ENCODE data around the gene LRRTM4.
"Not testable (repeated sequence)": the region's sequence is repeated elsewhere in the genome, so short reads cannot be mapped to it uniquely, and the experiment has no call there.

The LRRTM4 gene

DNA sequence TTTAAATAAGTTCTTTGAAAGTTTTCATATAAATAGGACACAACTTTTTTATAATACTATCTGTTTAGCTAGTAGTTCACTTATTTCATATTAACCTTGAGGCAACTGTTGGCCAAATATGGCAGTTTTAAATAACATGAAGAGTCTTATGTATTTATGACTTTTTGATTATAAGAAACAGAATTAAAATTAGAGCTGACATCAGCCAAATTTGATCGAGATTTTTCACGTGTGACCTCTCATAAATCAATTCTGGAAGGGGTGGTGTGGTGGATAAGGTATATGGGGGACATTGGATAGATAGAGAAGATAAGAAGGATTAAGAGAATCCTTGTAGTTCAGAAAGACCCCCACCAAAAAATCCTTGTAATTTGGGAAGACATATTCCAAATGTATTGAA lies 776.6 kb downstream of the LRRTM4 start:
- DNase-seq (ENCODE audit: low spot score) = no peak

DNA sequence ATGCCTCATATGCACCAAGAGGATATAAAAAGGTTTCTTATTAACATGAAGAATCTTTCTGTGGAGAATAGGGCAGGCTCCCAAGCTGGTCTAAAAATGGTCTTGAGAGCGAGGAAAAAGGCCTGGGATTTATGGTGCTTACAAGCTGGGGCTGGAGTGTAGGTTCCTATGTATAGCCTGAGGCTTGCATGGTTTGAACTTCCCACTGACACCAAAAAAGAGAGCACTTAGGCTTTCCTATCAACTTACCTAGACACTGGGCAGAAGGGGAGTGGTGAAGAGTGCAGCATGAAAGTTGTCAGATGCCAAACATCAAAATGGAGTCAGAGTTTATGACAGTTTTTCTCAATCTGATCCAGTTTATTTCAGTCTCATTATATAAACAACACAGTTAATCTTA lies 784.6 kb downstream of the LRRTM4 start:
- DNase-seq (ENCODE audit: low spot score) = no peak

DNA sequence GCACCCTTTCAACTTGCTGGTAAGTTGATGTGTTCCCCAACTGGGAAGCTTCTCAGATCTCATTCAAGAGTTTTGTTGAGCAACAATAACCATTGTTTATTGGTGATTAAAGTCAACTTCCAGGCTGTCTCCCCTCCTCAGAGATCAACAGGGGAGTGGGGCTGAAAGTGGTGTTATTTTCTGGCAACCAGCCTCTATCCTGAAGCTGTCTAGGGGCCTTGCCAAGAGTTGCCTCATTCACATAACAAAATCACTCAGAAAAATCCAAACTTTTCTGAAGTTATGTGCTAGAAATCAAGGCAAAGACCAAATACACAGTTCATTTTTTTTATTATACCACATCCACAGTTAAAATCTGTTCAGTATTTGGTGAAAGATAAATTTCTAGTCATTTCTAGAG lies 788.4 kb downstream of the LRRTM4 start:
- DNase-seq (ENCODE audit: low spot score) = no peak

DNA sequence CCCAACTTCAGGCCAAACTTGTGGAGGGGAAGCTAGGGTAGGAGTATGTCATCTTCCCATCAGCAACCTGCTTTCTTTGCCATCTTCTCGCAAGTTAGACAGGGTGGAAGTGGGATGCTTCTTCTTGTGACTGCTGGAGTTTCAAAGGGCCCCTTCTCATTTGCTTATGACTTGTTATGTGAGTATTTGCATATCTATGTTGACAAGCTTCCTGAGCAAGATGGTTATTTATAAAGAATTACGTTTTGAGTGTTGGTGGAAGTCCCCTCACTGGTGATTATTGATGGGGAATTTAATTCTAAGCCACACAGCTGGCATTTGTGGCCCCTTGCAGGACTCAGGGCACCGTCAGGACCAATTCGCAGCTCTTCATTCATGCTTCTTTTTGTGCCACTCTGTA lies 791.0 kb downstream of the LRRTM4 start:
- no peak for DNase-seq (ENCODE audit: low spot score)

DNA sequence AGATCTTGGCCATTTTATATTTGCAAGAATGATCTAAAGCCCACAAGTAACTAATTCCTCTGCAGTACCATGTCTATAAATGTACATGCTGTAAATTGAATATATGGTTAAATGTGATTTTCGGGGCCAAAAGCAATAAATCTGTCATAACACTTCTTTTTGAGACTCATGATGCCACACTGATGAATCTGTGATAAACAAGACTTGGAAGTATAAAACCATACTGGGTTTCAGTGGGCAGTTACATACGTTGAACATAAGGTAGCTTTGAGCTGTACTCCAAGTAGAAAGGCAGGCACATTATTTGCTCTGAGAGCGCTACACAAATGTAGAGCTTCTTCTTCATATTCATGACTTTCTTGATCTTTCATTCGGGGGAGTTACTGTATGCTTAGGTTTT lies 792.2 kb downstream of the LRRTM4 start:
- DNase-seq (ENCODE audit: low spot score) = no peak

DNA sequence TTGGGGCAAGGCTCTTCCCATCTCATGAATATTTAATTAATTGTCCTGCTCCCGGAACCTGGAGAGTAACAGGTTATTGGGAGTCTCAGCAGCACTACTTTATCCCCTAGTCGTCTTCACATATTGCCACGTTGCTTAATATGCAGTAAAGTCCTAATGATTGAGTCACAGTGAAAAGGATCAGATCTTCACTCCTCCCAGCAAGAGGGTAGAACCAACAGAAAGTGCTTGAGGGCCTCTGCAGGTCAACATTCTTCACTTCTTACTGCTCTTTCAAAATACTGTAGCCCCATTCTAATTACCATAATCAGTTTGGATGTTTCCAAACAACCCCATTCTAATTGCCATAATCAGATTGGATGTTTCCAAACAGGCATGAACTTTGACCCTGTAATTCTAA lies 801.0 kb downstream of the LRRTM4 start:
- DNase-seq (ENCODE audit: low spot score) = no peak

DNA sequence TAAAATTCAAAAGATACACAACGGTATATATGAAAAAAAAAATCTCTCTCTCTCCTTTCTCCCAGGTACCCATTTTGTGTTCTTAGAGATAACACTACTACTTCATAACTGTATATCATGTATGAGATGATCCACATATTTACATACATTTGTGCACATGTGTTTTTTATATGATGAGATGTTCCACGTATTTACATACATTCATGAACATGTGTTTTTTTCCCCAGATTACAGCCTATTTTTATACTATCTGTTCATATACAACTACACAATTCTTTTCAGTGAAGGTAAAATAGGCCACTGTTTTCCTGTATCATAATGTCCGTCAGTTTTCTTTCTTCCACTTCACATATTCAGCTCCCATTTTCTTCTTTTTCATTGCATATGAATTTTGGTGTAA lies 808.9 kb downstream of the LRRTM4 start:
- DNase-seq (ENCODE audit: low spot score) = no peak

DNA sequence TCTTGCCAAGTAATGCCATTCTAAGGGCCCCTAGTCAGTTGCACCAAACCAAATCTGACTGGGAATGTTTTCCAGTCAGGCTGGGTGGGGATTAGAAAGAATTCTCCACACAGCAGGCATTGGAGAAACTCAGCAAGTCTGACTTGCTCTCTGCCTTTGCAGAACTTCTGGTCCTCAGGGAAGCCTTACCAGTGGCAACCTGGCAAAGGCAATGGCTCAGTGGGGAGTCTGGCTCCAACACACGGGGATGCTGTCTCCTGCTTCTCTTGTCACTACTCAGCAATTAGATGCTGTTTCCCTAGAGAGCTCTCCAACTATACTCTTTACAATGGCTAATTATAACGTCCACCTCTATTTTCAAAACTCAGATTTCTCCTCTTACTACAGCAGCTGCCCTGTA lies 810.7 kb downstream of the LRRTM4 start:
- DNase-seq (ENCODE audit: low spot score) = no peak

DNA sequence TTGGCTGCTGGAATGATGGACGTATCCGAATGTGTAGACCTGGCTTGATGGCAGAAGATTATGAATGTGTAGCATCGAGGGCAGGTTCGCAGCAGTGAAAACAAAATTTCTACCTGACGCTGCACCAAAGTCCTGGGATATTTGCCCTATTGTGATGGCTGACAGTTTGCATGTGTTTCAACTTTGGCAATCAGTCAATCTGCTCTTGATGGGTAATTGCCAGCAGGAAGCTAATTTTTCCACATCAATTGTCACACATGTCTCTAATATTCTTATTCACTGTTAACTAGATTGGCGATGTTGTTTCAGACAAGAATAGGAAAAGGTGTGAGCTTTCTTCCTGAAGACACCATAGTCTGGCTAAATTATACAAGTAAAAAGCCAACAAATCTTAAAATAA lies 821.3 kb downstream of the LRRTM4 start:
- no peak for DNase-seq (ENCODE audit: low spot score)

DNA sequence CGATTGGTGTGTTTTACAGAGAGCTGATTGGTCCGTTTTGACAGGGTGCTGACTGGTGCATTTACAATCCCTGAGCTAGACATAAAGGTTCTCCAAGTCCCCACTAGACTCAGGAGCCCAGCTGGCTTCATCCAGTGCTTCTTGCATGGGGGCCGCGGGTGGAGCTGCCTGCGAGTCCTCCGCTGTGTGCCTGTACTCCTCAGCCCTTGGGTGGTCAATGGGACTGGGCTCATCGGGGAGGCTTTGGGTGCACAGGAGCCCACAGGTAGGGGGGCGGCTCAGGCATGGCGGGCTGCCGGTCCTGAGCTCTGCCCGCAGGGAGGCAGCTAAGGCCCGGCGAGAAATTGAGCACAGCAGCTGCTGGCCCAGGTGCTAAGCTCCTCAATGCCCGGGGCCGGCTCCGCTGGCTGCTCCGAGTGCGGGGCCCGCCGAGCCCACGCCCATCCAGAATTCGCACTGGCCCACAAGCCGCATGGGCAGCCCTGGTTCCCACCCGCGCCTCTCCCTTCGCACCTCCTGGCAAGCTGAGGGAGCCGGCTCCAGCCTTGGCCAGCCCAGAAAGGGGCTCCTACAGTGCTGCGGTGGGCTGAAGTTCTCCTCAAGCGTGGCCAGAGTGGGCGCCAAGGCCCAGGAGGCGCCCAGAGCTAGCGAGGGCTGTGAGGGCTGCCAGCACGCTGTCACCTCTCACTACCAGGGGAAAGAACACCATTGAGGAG lies 824.0 kb downstream of the LRRTM4 start:
- DNase-seq (ENCODE audit: low spot score) = not testable (repeated sequence)

Data from activated CD4-positive, alpha-beta T cell treated with anti-CD3 and anti-CD28 coated beads, Interleukin-2, Interleukin-4, amounts not matched to agents 100 ng/mL and 50 ng/mL, durations not matched to agents 16 hours and 8 hours (primary cell).